ENCODE measurements around the gene INPP5A. TPM values are rescaled to one million over a fixed set of nuclear protein-coding genes. Genes with fewer than 3 reads are reported as not detected.

The INPP5A gene
- total and polyA plus RNA-seq, 4 donors = 12.4 to 39.9 (median 28.2) TPM

DNA sequence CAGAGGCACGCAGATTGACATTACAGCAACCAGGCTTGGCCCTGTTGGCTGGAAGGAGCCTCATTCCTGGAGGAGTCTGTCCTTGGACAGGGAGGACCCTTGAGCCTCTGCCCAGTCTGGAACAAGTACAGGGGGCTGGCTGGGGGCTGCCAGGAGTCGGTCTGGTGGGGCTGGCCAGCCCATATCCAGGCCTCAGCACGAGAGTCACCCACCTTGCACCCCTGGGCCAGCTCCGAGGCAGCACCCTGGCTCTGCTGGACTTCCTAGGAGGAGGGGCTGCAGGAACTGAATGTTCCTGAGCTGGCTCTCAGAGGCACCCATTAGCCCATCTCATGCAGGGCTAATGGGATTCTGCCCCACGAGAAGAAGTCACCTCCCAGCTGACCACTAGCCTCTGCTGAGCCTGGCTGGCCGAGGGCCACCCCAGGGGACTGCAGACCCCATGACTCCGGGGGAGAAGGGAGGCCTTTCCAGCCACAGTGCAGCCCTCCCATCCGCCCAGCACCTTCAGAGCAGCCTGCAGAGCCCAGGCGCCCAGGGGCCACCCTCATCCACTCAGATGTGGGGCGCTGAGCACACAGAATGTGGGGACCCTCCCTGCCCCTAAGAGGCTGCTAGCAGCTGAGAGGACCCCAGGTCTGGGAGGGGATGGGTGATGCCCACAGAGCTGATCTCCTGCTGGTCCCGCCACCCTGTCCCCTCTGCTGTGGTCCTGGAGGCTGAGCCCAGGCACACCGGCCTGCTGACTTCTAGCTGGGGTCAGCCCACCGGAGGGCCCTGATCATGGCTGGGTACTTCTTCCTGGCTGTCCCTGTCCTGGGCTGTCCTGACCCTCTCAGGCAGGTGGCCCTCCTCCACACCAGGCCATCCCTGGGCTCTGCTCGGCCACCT, 14.8 kb upstream of the INPP5A start:
- Histone ChIP-seq H3K9me3 (ENCODE audit: control insufficient read depth in 4 of 4, insufficient read depth in 3 of 4, low read length in 3 of 4) (no peaks in the 10 kb centered on the region), H3K4me3 (no peak overlapping the region), H3K36me3 (ENCODE audit: control insufficient read depth in 4 of 4, insufficient read depth in 4 of 4, low read length in 4 of 4) (no peaks in the 10 kb centered on the region), H3K27me3 (ENCODE audit: control insufficient read depth in 3 of 3, insufficient read depth in 3 of 3, low read length in 2 of 3) (no peaks in the 10 kb centered on the region), H3K27ac (ENCODE audit: low read depth in 1 of 2, low read length in 1 of 2) (no peak overlapping the region), H3K4me1 (ENCODE audit: control insufficient read depth in 5 of 5, insufficient read depth in 5 of 5, low read length in 5 of 5) (peaks cover 13 to 50% (median 31%) of the 10 kb centered on the region in 5 donors), H3K9ac (ENCODE audit: insufficient read depth in 1 of 2, low read length in 2 of 2) (no peak overlapping the region)
- WGBS, 2 donors = 92 to 97% methylated on average over 14 of the region's 14 CpGs
- DNase-seq = peak in 1 of 3 donors; percentile 9
- TF ChIP-seq, protein P1, sequence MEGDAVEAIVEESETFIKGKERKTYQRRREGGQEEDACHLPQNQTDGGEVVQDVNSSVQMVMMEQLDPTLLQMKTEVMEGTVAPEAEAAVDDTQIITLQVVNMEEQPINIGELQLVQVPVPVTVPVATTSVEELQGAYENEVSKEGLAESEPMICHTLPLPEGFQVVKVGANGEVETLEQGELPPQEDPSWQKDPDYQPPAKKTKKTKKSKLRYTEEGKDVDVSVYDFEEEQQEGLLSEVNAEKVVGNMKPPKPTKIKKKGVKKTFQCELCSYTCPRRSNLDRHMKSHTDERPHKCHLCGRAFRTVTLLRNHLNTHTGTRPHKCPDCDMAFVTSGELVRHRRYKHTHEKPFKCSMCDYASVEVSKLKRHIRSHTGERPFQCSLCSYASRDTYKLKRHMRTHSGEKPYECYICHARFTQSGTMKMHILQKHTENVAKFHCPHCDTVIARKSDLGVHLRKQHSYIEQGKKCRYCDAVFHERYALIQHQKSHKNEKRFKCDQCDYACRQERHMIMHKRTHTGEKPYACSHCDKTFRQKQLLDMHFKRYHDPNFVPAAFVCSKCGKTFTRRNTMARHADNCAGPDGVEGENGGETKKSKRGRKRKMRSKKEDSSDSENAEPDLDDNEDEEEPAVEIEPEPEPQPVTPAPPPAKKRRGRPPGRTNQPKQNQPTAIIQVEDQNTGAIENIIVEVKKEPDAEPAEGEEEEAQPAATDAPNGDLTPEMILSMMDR (IDR thresholded peaks at IDR 0.05; ENCODE audit: control extremely low read depth, extremely low read depth) = no peak
- no peak for ATAC-seq (ENCODE audit: insufficient read depth, low FRiP score)

DNA sequence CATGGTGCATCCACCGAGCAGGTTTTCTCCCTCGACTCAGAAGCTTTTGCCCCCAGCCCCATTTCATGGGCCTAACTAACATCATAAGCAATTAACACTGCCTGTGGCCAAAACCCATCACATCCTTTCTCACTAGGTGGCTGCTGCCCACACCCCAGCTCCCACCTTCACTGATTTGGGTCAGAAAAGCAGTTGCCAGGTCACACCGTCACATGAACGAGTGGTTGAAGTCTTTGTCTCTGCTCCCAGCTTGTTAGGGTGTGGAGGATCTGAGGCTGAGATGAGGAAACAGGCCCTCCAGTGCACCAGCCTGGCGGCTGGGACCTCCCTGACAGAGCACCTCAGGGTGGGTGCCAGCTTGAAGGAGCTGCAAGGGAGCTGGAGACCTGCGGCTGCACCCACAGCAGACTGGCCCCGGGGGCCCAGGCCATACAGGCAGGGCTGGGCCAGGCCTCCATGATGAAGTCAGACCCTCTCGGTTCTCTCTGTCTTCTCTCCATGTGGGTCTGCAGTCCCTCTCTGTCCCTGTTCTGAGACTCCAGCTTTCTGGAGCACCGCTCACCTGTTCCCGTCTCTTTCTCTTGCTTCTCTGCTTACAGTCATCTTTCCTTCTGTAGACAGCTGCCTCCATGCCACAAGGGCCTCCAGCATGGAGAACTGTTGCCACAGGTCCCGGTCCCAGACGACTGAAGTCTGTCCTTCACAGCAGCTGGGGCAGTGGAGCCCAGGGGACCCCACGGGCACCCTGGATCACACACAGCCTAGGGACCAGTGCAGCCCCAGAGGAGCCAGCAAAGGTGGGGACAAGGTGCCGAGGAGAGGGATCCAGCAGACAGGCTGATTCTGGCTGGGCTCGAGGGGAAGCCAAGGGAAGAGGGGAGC, 13.8 kb upstream of the INPP5A start:
- DNase-seq (peak in 1 of 3 donors; percentile 8), ATAC-seq (ENCODE audit: insufficient read depth, low FRiP score) (no peak)
- Histone ChIP-seq H3K27ac (ENCODE audit: low read depth in 1 of 2, low read length in 1 of 2) (no peak overlapping the region), H3K9me3 (ENCODE audit: control insufficient read depth in 4 of 4, insufficient read depth in 3 of 4, low read length in 3 of 4) (no peaks in the 10 kb centered on the region), H3K27me3 (ENCODE audit: control insufficient read depth in 3 of 3, insufficient read depth in 3 of 3, low read length in 2 of 3) (no peaks in the 10 kb centered on the region), H3K36me3 (ENCODE audit: control insufficient read depth in 4 of 4, insufficient read depth in 4 of 4, low read length in 4 of 4) (no peaks in the 10 kb centered on the region), H3K4me3 (no peak overlapping the region), H3K4me1 (ENCODE audit: control insufficient read depth in 5 of 5, insufficient read depth in 5 of 5, low read length in 5 of 5) (peaks cover 8 to 50% (median 27%) of the 10 kb centered on the region in 5 donors), H3K9ac (ENCODE audit: insufficient read depth in 1 of 2, low read length in 2 of 2) (no peak overlapping the region)
- TF ChIP-seq, protein P1 (IDR thresholded peaks at IDR 0.05; ENCODE audit: control extremely low read depth, extremely low read depth) = no peak
- 92 to 93% methylated on average over 15 of the region's 15 CpGs for WGBS, 2 donors

DNA sequence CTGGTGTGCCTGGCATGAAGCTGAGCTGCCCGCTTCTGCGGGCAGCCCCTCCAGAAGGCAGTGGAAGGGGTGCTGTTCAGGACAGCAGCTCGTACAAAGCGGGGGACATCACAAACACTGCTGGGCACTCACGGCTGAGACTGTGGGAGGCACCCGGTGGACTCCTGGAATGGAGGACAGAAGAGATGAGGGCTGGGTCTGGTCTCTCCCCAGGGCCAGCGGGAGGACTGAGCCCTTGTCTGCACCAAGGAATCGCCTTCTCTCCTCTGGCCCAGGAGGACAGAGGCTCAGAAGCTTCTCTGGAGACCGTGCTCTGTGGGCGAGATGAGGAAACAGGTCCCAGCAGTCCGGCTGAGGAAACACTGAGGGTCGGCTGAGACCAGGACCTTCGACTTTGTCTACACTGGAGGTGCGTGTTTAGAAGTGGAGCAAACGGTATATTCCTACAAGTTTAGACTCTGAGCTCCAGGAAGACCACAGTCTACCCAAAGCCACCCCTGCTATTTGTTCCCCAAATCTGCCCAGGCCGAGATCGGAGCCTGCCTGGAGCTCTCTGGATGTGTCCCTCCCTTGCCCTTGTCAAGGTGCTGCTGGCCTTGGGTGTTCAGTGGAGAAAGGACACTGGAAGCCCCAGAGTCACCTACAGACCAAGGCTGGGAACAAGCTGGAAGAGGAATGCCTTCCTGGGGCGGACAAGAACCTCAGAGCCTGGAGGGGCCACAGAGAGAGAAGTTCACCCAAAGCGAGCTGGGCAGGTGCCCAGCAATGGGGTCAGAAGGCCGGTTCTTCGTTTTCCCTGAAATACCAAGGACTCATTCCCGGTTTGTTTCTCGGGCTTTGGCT, 12.9 kb upstream of the INPP5A start:
- no peaks in the 10 kb centered on the region for H3K36me3 ChIP-seq (ENCODE audit: control insufficient read depth in 4 of 4, insufficient read depth in 4 of 4, low read length in 4 of 4)
- ATAC-seq (ENCODE audit: insufficient read depth, low FRiP score) (no peak), DNase-seq (no peak)
- peaks cover 7 to 42% (median 20%) of the 10 kb centered on the region in 5 donors for H3K4me1 ChIP-seq (ENCODE audit: control insufficient read depth in 5 of 5, insufficient read depth in 5 of 5, low read length in 5 of 5)
- H3K9ac ChIP-seq (ENCODE audit: insufficient read depth in 1 of 2, low read length in 2 of 2) = no peak overlapping the region
- no peaks in the 10 kb centered on the region for H3K27me3 ChIP-seq (ENCODE audit: control insufficient read depth in 3 of 3, insufficient read depth in 3 of 3, low read length in 2 of 3)
- no peak overlapping the region for H3K4me3 ChIP-seq
- TF ChIP-seq, protein P1 (IDR thresholded peaks at IDR 0.05; ENCODE audit: control extremely low read depth, extremely low read depth) = no peak
- H3K9me3 ChIP-seq (ENCODE audit: control insufficient read depth in 4 of 4, insufficient read depth in 3 of 4, low read length in 3 of 4) = no peaks in the 10 kb centered on the region
- no peak overlapping the region for H3K27ac ChIP-seq (ENCODE audit: low read depth in 1 of 2, low read length in 1 of 2)
- 93 to 94% methylated on average over 23 of the region's 23 CpGs for WGBS, 2 donors
